Stimulated activated CD4-positive, alpha-beta T cell treated with anti-CD3 and anti-CD28 coated beads, Interleukin-4, amount 100 ng/mL, for 48 hours (primary cell): ENCODE results near the gene QPRT.
"Not testable (repeated sequence)": the region's sequence is repeated elsewhere in the genome, so short reads cannot be mapped to it uniquely, and the experiment has no call there.

Experiments used
- DNase-seq, 2 donors: peaks; one replicate each; pipeline ENCODE4 v3.0.0-alpha.2; 2020; ENCODE audit warnings: low read depth in 2 of 2

Gene QPRT

GRCh38 chr16:29717113-29717512, 38.1 kb downstream of the QPRT start:
- DNase-seq: no peak

- no peak for DNase-seq
These were observed 40.1 kb downstream of the QPRT start for GRCh38 chr16:29719063-29719462.

GRCh38 chr16:29720703-29721102, 41.7 kb downstream of the QPRT start:
- no peak for DNase-seq

- DNase-seq: peak in 1 of 2 donors; percentile 24
These were observed 42.3 kb downstream of the QPRT start for GRCh38 chr16:29721167-29721879.

- no peak for DNase-seq
These were observed 47.9 kb downstream of the QPRT start for GRCh38 chr16:29726845-29727377.

GRCh38 chr16:29727452-29727851, 48.5 kb downstream of the QPRT start:
- DNase-seq: no peak

GRCh38 chr16:29729116-29729521, 50.1 kb downstream of the QPRT start:
- no peak for DNase-seq

GRCh38 chr16:29730649-29731048, 51.7 kb downstream of the QPRT start:
- DNase-seq: no peak

GRCh38 chr16:29731768-29732601, 53.0 kb downstream of the QPRT start:
- peak; percentile 69 to 78 for DNase-seq

GRCh38 chr16:29734786-29735185, 55.8 kb downstream of the QPRT start:
- no peak for DNase-seq

- no peak for DNase-seq
These were observed 57.1 kb downstream of the QPRT start for GRCh38 chr16:29736112-29736511.

GRCh38 chr16:29736764-29737163, 57.8 kb downstream of the QPRT start:
- no peak for DNase-seq

- DNase-seq: no peak
These were observed 58.7 kb downstream of the QPRT start for GRCh38 chr16:29737713-29738112.

GRCh38 chr16:29738514-29738913, 59.5 kb downstream of the QPRT start:
- DNase-seq: no peak

GRCh38 chr16:29739927-29740629, 61.1 kb downstream of the QPRT start:
- not testable (repeated sequence) for DNase-seq

- not testable (repeated sequence) for DNase-seq
These were observed 61.6 kb downstream of the QPRT start for GRCh38 chr16:29740630-29741015.

- DNase-seq: no peak
These were observed 63.8 kb downstream of the QPRT start for GRCh38 chr16:29742683-29743275.

- DNase-seq: no peak
These were observed 64.5 kb downstream of the QPRT start for GRCh38 chr16:29743475-29743826.

GRCh38 chr16:29743827-29744531, 65.0 kb downstream of the QPRT start:
- DNase-seq: no peak

- DNase-seq: no peak
These were observed 65.6 kb downstream of the QPRT start for GRCh38 chr16:29744541-29745101.
